Measurements from ENCODE around the gene NR5A2. TPM values are rescaled to one million over a fixed set of nuclear protein-coding genes. Genes with fewer than 3 reads are reported as not detected.

The NR5A2 gene
- total RNA-seq, 1 donor from 2014 or later: 12.7 TPM

DNA sequence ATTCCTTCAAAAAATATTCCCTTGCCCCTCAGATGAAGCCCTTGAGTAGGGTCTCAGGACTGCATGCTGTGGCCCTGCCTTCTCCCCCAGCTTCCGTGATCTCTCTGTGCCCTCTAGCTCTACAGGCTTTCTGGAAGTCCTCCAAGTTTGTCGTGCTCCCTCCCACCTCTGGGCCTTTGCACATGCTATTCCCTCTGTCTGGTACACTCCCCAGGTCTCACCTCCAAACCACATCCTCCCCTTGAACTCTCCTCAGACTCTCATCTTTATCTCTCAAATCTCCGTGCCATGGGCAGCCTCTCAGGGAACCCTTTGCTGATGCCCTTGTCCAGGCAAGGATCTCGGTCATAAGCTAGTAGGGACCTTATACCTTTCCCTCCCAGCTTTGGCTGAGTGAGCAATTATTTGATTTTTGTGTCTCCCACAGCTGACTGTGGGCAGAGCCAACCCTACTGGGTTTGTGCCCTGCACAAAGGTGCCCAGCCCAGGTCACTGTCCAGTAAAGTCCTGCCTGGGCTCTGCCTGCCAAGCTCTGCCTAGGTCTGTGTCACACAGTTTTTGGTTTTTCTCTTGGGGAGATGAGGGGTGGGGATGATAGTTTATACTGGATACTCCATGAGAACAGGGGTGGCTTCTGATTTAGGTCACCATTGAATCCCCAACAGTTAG, 194.2 kb downstream of the NR5A2 start:
- Histone ChIP-seq H3K4me1 (no peaks in the 10 kb centered on the region), H3K4me3 (no peak overlapping the region), H3K27ac (no peak overlapping the region), H3K9me3 (no peaks in the 10 kb centered on the region), H3K36me3 (no peaks in the 10 kb centered on the region), H3K27me3 (no peaks in the 10 kb centered on the region)
- no peak for DNase-seq (ENCODE audit: low spot score in 2 of 2)
- intact Hi-C loops (cut with DNase I): no loop called here
- TF ChIP-seq, protein P1, sequence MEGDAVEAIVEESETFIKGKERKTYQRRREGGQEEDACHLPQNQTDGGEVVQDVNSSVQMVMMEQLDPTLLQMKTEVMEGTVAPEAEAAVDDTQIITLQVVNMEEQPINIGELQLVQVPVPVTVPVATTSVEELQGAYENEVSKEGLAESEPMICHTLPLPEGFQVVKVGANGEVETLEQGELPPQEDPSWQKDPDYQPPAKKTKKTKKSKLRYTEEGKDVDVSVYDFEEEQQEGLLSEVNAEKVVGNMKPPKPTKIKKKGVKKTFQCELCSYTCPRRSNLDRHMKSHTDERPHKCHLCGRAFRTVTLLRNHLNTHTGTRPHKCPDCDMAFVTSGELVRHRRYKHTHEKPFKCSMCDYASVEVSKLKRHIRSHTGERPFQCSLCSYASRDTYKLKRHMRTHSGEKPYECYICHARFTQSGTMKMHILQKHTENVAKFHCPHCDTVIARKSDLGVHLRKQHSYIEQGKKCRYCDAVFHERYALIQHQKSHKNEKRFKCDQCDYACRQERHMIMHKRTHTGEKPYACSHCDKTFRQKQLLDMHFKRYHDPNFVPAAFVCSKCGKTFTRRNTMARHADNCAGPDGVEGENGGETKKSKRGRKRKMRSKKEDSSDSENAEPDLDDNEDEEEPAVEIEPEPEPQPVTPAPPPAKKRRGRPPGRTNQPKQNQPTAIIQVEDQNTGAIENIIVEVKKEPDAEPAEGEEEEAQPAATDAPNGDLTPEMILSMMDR (IDR thresholded peaks at IDR 0.05): no peak

DNA sequence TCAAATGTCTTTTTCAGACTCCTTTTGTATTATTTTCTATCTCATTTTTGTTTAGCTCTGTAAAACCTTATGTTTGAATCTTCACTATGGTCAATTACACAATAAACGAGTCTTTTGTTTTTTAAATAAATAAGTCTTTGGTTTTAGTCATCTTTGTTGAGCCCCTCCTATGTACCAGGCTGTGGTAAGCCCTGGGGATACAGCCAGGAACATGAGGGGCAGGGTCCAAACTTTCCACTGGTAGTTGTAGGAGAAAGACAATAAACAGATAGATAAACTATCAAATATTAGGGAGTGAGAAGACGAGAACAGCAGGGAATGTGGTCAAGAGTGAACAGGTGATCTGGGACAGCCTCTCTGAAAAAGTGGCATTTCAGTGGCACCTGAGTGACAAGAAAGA, 195.7 kb downstream of the NR5A2 start:
- Histone ChIP-seq H3K27me3 (no peaks in the 10 kb centered on the region), H3K27ac (no peak overlapping the region), H3K9me3 (no peaks in the 10 kb centered on the region), H3K4me3 (no peak overlapping the region), H3K36me3 (no peaks in the 10 kb centered on the region), H3K4me1 (no peaks in the 10 kb centered on the region)
- TF ChIP-seq, protein P1 (IDR thresholded peaks at IDR 0.05): no peak
- no peak for DNase-seq (ENCODE audit: low spot score in 2 of 2)
- intact Hi-C loops (cut with DNase I): no loop called here

DNA sequence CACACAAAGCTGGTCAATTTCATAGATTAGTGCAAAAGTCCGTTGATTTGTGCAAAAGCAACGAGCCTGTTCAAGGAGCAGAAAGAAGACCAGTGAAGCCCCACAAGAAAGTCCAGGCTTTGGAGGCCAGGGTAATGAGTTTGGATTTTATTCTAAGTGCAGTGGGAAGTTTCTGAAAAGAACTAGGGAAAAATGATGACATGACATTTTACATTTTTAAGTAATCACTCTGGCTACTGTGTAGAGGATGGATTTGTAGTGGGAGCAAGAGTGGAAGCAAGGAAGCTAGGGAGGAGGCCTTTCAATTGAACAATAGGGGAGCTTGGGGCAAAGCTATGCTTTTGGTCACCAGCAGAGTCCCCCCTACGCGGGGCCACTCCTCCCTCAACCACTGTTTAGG, 196.1 kb downstream of the NR5A2 start:
- no peaks in the 10 kb centered on the region for H3K36me3 ChIP-seq
- intact Hi-C loops (cut with DNase I): no loop called here
- TF ChIP-seq, protein P1 (IDR thresholded peaks at IDR 0.05): no peak

DNA sequence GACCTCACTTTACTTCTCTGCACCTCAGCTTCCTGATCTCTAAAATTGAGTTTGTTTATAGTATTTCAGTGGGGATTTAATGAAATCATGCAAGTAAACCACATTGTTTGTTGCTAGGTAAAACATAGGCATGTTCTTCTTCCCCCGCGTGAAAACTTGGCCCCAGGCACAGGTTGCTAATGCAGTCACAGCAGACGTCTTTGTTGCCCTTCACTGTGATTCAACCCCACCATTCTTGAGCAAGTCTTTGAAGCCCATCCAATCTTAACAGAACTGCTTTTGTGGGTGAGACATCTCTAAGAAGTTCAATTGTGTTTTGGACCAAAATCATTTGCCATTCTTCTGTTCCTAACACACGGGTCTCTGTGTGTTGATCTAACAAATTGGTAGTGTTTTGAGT, 196.8 kb downstream of the NR5A2 start:
- Histone ChIP-seq H3K27ac (no peak overlapping the region), H3K27me3 (no peaks in the 10 kb centered on the region), H3K9me3 (no peaks in the 10 kb centered on the region), H3K36me3 (no peaks in the 10 kb centered on the region), H3K4me1 (no peaks in the 10 kb centered on the region), H3K4me3 (no peak overlapping the region)
- intact Hi-C loops (cut with DNase I): no loop called here
- DNase-seq (ENCODE audit: low spot score in 2 of 2): no peak
- TF ChIP-seq, protein P1 (IDR thresholded peaks at IDR 0.05): no peak

More for the DNA sequence above, 196.1 kb downstream of the NR5A2 start:
- Histone ChIP-seq H3K4me3 (no peak overlapping the region), H3K4me1 (no peaks in the 10 kb centered on the region), H3K27me3 (no peaks in the 10 kb centered on the region), H3K9me3 (no peaks in the 10 kb centered on the region), H3K27ac (no peak overlapping the region)
- DNase-seq (ENCODE audit: low spot score in 2 of 2): no peak

DNA sequence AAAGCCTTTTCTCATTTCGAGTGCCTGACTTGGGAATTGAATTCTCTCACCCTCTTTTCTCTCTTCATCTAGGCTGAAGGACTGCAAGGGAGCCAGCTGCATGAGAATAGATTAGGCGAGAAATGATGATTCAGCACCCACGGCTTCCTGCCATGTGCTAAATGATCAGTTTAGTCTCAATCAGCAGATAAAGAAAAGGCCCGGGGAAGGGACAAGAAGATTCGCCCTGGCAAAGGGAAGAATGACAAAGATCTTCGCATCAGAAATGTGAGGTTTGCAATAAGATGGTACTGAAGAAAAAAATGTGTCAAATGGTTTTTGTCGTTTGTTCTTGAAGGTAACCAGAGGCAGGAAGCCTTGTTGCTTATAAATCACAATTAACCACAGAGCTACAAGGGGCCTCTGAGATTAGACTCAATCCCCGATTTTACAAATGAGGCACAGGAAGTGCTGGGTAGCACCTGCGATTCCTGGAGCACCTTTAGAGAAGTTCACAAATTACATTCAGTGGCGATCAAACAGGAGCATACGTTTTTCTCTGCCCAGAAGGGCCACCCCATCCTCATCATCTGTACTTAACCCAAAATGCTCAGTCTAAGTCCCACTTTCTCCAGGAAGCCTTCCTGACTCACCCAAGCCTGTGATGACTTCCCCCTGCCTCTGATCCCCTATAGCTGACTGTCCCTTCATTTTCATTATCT, 198.9 kb downstream of the NR5A2 start:
- Histone ChIP-seq H3K4me3 (no peak overlapping the region), H3K27me3 (no peaks in the 10 kb centered on the region), H3K36me3 (no peaks in the 10 kb centered on the region), H3K4me1 (no peaks in the 10 kb centered on the region), H3K9me3 (no peaks in the 10 kb centered on the region), H3K27ac (no peak overlapping the region)
- TF ChIP-seq, protein P1 (IDR thresholded peaks at IDR 0.05): no peak
- intact Hi-C loops (cut with DNase I): no loop called here
- no peak for DNase-seq (ENCODE audit: low spot score in 2 of 2)

All from ascending aorta (tissue), 2 donors.